Measurements from ENCODE around the gene PPP6R2. TPM values are rescaled to one million over a fixed set of nuclear protein-coding genes. Genes with fewer than 3 reads are reported as not detected.
"Not testable (repeated sequence)": the region's sequence is repeated elsewhere in the genome, so short reads cannot be mapped to it uniquely, and the experiment has no call there.

PPP6R2 gene
- polyA plus RNA-seq, 3 donors: 25.1 to 41.1 (median 36.9) TPM

DNA sequence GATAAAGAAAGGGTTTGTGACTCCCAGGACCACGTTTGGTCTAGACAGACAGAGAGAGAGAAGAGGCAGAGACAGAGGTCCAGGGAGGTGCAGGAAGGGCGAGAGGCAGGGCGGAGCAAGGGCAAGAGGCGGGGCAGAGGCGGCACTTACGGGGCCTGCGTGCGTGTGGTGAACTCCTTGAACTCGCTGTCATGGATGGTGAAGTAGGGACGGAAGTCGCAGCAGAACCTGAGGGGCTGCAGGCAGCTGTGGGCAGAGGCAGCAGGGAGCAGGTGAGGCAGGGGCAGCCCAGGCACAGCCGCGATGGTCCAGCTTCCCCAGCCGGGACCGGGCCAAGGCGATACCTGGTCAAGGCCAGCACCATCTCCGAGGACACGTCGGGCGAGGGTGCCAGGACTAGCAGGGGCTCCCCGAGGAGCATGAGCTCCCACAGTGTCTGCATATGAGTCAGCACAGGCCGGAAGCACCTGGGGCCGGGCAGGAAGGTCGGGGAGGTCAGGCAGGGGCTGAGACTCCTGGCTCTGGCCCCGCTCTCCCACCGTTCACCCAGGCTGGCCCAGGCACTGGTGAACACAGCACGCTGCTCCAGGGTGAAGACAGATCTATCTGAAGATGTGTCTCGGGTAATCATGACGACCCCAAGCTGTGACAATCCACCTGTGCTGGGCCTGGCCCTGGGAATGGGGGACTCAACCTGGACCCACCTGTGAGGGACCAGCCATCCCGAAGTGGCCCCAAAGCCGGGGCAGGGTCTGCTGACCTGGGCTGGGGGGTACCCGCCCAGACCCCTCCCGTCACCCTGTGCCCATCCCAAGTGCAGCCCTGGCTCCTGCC is 28.5 kb upstream of the PPP6R2 start:
- no peak overlapping the region for H3K27ac ChIP-seq (ENCODE audit: low read depth, low read length)
- WGBS, 3 donors: 43 to 77% (median 47%) methylated on average over 31 to 33 of the region's 33 CpGs

DNA sequence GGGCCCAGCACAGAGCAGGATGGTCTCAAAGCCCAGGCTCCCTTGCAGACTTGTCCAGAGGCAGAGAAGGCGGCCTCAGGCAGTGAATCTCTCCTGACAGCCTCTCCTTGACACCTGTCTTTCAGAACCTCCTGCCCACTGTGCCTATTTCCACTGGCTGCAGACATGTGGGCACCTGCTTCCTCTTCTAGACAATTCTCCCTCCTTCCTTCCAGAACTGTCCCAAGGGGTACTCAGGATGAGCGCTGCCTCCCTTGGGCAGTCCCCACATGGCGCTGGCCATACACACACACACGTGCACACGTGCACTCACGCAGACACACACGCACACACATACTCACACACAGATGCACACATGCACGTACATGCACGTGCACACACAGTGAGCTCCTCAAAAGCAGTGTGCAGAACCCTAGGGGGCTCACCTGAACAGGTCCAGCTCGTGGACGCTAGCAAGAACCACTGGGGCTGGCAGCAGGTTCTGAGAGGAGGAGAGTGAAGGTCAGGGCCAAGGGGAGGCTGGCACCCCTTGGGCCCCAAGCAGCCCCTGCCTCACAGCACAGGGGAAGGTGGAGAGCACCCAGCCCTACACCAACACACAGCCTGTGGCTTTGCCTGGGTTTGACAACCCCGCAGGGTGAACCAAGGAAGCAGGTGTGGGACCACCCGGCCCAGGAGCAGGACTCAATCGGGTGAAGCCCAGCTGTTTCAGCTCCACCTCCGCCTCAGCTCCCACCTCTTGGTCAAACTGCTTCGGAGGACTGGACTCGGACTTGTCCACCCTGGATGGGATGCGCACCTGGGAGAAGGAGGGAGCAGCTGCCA is 27.6 kb upstream of the PPP6R2 start:
- WGBS, 3 donors: 86 to 91% (median 89%) methylated on average over 18 of the region's 18 CpGs
- H3K27ac ChIP-seq (ENCODE audit: low read depth, low read length): no peak overlapping the region

GRCh38 chr22:50316114-50317065 is 26.7 kb upstream of the PPP6R2 start:
- no peak overlapping the region for H3K27ac ChIP-seq (ENCODE audit: low read depth, low read length)
- 84 to 92% (median 91%) methylated on average over 28 to 29 of the region's 45 CpGs for WGBS, 3 donors

GRCh38 chr22:50317178-50317577 is 25.9 kb upstream of the PPP6R2 start:
- H3K27ac ChIP-seq (ENCODE audit: low read depth, low read length): no peak overlapping the region
- 92 to 97% (median 95%) methylated on average over 9 of the region's 9 CpGs for WGBS, 3 donors

DNA sequence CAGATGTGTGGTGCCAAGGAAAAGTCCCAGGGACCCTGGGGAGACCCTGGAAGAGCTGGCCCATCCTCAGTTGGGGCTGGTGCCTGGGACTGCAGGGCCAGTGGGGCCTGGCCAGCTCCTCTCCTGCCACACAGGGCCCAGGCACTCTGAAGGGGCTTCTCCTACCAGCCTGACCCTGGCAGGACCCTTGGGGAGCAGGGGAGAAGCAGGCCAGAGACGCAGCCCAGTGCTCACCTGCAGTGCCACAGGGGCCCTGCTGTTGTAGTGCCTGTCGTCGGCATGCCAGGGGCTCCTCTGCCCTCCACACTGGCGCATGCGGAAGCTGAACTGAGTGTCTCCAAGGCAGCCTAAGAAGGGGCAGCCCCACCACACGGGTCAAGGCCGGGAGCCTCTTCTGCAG is 25.5 kb upstream of the PPP6R2 start:
- 84 to 92% (median 84%) methylated on average over 4 to 7 of the region's 7 CpGs for WGBS, 3 donors
- no peak overlapping the region for H3K27ac ChIP-seq (ENCODE audit: low read depth, low read length)

GRCh38 chr22:50318356-50318697 is 24.8 kb upstream of the PPP6R2 start:
- no peak overlapping the region for H3K27ac ChIP-seq (ENCODE audit: low read depth, low read length)
- WGBS, 3 donors: 84 to 88% (median 86%) methylated on average over 7 of the region's 7 CpGs

GRCh38 chr22:50318698-50319411 is 24.3 kb upstream of the PPP6R2 start:
- 80 to 87% (median 81%) methylated on average over 21 of the region's 21 CpGs for WGBS, 3 donors
- no peak overlapping the region for H3K27ac ChIP-seq (ENCODE audit: low read depth, low read length)

DNA sequence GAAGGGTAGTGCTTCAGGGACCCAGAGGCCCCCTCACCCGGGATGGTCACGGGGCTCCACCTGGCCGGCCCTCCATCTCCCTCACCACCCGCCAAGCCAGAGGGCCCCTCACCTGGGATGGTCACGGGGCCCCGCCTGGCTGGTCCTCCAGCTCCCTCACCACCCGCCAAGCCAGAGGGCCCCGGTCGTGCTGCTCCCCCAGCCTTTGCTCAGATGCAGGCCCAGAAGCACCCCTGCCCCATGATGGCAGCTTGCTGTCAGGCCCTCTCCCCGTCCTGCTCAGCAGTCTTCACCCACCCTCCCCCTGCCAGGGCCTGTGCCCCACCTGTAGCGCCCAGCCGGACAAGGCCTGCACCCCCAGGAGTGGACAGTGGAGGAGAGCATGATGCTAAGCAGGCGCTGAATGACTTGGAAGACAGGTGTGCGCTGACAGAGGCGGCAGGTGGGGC is 23.6 kb upstream of the PPP6R2 start:
- WGBS, 3 donors: 85 to 95% (median 93%) methylated on average over 14 to 15 of the region's 15 CpGs
- H3K27ac ChIP-seq (ENCODE audit: low read depth, low read length): no peak overlapping the region

DNA sequence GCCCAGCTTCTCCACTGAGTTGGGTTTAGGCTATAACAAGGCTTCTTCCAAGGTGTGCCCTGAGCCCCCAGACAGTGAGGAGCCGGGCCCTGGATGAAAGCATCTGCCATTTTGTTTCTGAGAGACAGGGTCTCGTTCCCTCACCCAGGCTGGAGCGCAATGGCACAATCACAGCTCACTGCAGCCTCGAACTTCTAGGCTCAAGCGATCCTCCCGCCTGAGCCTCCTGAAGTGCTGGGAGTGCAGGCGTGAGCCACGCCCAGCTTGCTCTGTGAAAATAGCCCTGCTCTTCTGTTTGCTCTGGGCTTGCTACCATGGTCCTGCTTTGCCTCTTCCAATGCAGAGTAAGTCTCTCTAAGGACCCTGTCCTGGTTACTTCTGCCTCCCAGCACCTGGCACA is 23.0 kb upstream of the PPP6R2 start:
- H3K27ac ChIP-seq (ENCODE audit: low read depth, low read length): no peak overlapping the region
- 89 to 91% (median 89%) methylated on average over 8 of the region's 8 CpGs for WGBS, 3 donors

GRCh38 chr22:50320671-50321325 is 22.3 kb upstream of the PPP6R2 start:
- no peak overlapping the region for H3K27ac ChIP-seq (ENCODE audit: low read depth, low read length)
- 87 to 89% (median 88%) methylated on average over 10 of the region's 10 CpGs for WGBS, 3 donors

- not testable (repeated sequence) for H3K27ac ChIP-seq (ENCODE audit: low read depth, low read length)
- WGBS, 3 donors: 80 to 91% (median 85%) methylated on average over 8 to 9 of the region's 10 CpGs
These were observed 20.6 kb upstream of the PPP6R2 start for GRCh38 chr22:50322382-50323104.

- H3K27ac ChIP-seq (ENCODE audit: low read depth, low read length): no peak overlapping the region
- WGBS, 3 donors: 94 to 98% (median 98%) methylated on average over 5 of the region's 5 CpGs
These were observed 19.2 kb upstream of the PPP6R2 start for GRCh38 chr22:50323900-50324299.

DNA sequence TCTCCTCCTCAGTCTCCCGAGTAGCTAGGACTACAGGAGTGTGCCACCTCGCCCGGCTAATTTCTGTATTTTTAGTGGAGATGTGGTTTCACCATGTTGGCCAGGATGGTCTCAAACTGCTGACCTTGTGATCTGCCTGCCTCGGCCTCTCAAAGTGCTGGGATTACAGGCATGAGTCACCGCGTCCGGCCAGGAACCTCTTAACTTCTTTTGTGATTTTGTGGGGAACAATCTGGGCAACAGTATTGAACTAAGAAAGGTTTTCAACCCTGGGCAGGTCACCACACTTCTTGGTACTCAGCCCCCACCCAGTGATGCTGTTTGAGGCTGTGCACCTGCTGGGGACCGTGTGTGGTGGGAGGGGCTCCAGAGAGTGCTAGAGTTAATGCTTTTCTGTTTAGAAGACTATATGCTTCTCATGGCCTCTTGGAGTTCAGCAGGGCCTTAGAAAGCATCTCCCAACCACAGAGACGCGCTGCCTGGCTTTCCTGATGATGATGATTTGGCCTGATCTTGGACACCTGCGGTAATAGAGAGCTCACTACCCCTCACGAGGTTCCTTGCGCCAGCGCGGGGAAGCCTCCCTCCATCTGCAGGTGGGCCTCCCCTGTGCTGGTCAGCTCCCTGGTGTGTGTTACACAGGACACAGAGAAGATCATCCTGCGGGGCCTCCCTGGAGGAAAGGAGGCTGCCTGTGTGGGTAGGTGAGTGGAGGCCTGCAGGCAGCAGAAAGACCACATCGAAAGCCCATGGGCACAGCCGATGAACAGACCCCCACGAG is 17.5 kb upstream of the PPP6R2 start:
- H3K27ac ChIP-seq (ENCODE audit: low read depth, low read length): no peak overlapping the region
- 83 to 87% (median 85%) methylated on average over 19 of the region's 19 CpGs for WGBS, 3 donors

DNA sequence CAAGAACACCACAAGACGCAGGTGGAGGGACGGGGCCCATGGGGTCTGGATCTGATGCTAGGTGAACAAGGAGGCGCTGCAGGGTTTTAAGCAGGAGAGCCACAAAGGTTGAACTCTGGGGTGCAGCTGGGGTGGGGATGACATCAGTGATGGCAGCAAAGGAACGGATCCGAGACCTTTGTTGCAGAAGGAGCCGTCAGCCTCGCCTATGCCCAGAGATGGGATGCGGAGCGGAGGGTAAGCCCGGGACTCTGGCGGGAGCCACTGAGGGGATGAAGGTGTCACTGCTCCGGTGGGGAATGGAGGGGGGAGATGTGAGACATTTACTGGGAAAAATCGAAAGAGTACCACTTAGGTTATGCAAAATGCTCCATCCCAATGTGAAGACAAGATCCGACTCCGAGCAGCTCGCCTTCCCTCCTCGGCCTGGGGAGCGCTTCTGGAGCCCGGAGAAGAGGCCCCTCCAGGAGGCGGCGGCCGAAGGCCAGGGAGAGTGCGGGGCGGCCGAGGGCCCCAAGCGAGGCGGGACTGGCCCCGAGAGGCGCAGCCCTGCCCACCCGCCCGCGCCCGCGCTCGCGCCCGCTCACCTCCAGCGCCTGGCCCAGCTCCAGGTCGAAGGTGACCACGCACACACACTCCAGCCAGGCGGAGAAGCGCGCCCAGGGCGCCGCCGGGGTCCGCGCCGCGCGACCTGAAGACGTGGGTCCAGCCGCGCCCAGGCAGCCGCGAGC is 16.7 kb upstream of the PPP6R2 start:
- H3K27ac ChIP-seq (ENCODE audit: low read depth, low read length): no peak overlapping the region
- whole genome bisulfite sequencing, 3 donors: 15 to 18% (median 17%) methylated on average over 38 to 56 of the region's 56 CpGs

- peak within 1 kb of the TSS; percentile 29 for H3K27ac ChIP-seq (ENCODE audit: low read depth, low read length)
- WGBS, 3 donors: 1 to 2% (median 1%) methylated on average over 80 to 105 of the region's 105 CpGs
These were observed 16.0 kb upstream of the PPP6R2 start, which contains the start of gene DENND6B for GRCh38 chr22:50326956-50327710. Gene DENND6B, minus strand, starts transcription at chr22:50327012. Its CDS starts 24 bp downstream, at chr22:50326988.

All from adipose tissue (tissue), 3 donors.